HL-60 (cell line): ENCODE measurements around the gene ZNF618.

Source experiments
- DNase-seq, 2 experiments: peaks; one replicate each; pipeline ENCODE4 v3.0.0-alpha.2; 2010 to 2020; ENCODE audit warnings: low read depth in 1 of 2, low spot score in 1 of 2
- H3K27ac ChIP-seq: fragments of 250-450 bp; sonication (Bioruptor Pico); replicated peaks from 2 replicates; pipeline ENCODE4 v1.5.1; 2020; ENCODE audit warnings: mild to moderate bottlenecking, moderate library complexity
- H3K27me3 ChIP-seq: fragments of 250-450 bp; sonication (Bioruptor Pico); 2 replicates; pipeline ENCODE4 v1.5.1; 2021; ENCODE audit warnings: mild to moderate bottlenecking, moderate library complexity; ENCODE audit not compliant: insufficient read depth, poor library complexity, severe bottlenecking
- H3K4me3 ChIP-seq: replicated peaks from 2 replicates; pipeline ENCODE4 v1.5.1; 2011; ENCODE audit warnings: mild to moderate bottlenecking, control low read depth, low read length; ENCODE audit not compliant: insufficient read depth
- GABPA ChIP-seq: IDR thresholded peaks from 2 replicates; pipeline ENCODE4 v1.6.1; 2012; ENCODE audit warnings: low read depth
- POLR2AphosphoS5 ChIP-seq: IDR thresholded peaks from 2 replicates; pipeline ENCODE4 v1.6.1; 2012; ENCODE audit warnings: low read depth
- SPI1 ChIP-seq: IDR thresholded peaks from 2 replicates; pipeline ENCODE4 v1.6.1; 2012; ENCODE audit warnings: low read depth, mild to moderate bottlenecking, borderline replicate concordance
- TF ChIP-seq, protein P1 (sequence below): IDR thresholded peaks from one replicate; pipeline ENCODE4 v1.5.1; 2011; ENCODE audit warnings: low read length, control low read depth, inconsistent platforms; ENCODE audit not compliant: insufficient read depth
- TF ChIP-seq, protein P2 (sequence below): IDR thresholded peaks from 2 replicates; pipeline ENCODE4 v1.6.1; 2012; ENCODE audit warnings: low read depth; ENCODE audit not compliant: insufficient replicate concordance

ZNF618 gene

DNA sequence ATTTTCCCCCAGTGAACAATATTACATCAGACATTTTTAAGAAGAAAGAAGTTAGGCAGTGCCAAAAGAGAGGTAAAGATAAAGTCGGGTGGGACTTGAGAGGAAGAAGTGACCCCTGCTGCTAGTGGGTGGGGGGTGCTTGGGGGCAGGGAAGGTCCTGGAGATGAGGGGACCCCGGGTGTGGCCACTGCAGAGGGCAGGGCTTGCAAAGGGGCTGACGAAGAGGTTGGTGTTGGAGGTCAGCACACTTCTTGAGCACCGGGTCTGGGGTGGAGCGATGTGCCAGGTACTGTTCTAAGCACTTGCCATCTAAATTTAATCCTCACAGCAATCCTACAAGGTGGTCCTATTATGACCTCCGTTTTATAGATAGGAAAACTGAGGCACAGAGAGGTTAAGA lies 140.0 kb downstream of the ZNF618 start:
- H3K27me3 ChIP-seq: no peaks in the 10 kb centered on the region
- TF ChIP-seq, protein P1, sequence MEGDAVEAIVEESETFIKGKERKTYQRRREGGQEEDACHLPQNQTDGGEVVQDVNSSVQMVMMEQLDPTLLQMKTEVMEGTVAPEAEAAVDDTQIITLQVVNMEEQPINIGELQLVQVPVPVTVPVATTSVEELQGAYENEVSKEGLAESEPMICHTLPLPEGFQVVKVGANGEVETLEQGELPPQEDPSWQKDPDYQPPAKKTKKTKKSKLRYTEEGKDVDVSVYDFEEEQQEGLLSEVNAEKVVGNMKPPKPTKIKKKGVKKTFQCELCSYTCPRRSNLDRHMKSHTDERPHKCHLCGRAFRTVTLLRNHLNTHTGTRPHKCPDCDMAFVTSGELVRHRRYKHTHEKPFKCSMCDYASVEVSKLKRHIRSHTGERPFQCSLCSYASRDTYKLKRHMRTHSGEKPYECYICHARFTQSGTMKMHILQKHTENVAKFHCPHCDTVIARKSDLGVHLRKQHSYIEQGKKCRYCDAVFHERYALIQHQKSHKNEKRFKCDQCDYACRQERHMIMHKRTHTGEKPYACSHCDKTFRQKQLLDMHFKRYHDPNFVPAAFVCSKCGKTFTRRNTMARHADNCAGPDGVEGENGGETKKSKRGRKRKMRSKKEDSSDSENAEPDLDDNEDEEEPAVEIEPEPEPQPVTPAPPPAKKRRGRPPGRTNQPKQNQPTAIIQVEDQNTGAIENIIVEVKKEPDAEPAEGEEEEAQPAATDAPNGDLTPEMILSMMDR: no peak
- TF ChIP-seq SPI1 (no peak), POLR2AphosphoS5 (no peak), GABPA (no peak)
- TF ChIP-seq, protein P2, sequence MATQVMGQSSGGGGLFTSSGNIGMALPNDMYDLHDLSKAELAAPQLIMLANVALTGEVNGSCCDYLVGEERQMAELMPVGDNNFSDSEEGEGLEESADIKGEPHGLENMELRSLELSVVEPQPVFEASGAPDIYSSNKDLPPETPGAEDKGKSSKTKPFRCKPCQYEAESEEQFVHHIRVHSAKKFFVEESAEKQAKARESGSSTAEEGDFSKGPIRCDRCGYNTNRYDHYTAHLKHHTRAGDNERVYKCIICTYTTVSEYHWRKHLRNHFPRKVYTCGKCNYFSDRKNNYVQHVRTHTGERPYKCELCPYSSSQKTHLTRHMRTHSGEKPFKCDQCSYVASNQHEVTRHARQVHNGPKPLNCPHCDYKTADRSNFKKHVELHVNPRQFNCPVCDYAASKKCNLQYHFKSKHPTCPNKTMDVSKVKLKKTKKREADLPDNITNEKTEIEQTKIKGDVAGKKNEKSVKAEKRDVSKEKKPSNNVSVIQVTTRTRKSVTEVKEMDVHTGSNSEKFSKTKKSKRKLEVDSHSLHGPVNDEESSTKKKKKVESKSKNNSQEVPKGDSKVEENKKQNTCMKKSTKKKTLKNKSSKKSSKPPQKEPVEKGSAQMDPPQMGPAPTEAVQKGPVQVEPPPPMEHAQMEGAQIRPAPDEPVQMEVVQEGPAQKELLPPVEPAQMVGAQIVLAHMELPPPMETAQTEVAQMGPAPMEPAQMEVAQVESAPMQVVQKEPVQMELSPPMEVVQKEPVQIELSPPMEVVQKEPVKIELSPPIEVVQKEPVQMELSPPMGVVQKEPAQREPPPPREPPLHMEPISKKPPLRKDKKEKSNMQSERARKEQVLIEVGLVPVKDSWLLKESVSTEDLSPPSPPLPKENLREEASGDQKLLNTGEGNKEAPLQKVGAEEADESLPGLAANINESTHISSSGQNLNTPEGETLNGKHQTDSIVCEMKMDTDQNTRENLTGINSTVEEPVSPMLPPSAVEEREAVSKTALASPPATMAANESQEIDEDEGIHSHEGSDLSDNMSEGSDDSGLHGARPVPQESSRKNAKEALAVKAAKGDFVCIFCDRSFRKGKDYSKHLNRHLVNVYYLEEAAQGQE: no peak
- no peak overlapping the region for H3K27ac ChIP-seq
- H3K4me3 ChIP-seq: no peak overlapping the region
- no peak for DNase-seq

DNA sequence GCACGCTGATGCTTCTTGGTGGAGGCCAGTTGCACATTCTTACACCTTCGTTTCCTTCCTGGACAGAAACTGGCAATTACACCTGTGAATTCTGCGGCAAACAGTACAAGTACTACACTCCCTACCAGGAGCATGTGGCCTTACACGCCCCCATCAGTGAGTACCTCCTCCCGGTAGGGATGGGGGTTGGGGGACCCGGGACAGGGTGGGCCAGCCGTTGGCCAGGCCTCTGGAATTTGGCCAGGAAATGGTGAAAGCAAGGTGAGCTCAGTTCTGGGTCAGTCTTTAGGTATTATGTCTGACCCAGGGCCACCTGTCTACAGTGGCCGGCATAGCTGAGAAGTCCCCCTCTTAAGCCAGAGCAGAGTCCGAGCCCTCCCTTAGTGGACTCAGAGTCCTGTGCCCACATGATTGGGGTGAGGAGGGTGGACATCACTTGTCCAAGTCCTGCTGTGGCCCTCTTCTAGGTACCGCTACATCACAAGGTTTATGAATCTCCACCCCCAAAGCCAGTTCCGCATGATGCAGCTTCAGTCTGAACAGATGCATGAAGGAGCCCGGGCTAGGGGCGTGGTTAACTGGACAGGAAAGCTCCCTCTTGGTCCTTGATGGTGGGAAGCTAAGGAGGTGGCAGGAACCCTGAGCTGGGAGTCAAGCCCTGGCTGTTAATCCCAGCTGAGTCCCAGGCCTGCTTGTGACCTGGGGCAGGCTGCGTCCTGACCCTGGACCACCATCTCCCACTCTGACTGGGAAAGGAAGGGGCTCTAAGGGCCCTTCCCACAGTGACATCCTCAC lies 140.7 kb downstream of the ZNF618 start:
- DNase-seq: no peak
- Histone ChIP-seq H3K27ac (no peak overlapping the region), H3K4me3 (no peak overlapping the region), H3K27me3 (no peaks in the 10 kb centered on the region)
- TF ChIP-seq, protein P2: no peak
- TF ChIP-seq POLR2AphosphoS5: no peak
- TF ChIP-seq, protein P1: no peak

DNA sequence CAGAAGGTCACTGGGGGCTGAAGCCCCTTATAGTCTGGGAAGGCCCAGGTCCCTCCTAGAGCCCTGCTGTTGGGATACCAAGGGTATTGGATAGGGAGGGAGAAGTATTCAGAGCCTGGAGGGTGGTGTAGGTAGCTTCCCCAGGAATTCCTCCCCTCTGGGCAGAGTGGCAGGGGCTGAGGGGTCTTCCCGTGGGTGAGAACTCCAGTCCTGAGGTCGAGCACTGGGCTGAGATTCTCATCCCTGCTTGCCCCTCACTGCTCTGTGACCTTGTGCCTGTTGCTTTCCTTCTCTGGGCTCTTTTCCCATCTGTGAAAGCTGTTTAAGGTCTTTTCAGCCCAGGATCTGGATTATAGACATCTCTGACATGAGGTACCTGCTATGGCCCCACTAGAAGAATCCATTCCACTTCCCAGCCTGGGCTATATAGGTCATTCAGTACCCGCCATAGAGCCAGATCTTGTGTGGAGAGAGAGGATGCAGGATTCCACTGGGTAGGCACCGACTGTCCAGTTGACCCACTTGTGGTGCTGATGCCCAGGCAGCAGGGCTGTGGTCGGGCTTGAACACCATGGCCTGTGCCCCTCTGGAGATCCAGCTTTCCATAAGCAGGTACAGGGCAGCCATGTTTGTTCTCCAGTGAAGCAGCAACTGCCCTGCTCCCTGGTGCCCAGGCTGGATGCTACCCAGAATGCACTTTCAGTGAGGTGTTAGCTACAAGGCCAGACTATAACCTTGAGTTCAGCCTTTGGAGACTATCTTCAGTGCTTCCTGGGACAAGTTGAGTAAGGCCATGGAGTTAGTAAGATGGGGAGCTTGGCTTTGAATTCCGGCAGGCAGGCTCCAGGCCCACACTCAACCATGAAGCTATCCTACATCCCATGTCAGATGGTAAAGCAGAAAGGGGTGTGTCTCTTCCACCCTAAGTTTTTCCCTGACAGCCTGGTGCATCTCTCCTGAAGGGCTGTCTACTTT lies 141.9 kb downstream of the ZNF618 start:
- TF ChIP-seq, protein P2: no peak
- no peak for TF ChIP-seq POLR2AphosphoS5
- no peak overlapping the region for H3K4me3 ChIP-seq
- no peaks in the 10 kb centered on the region for H3K27me3 ChIP-seq
- H3K27ac ChIP-seq: no peak overlapping the region
- DNase-seq: no peak
